Measurements from ENCODE around the gene ETS2. TPM values are rescaled to one million over a fixed set of nuclear protein-coding genes. Genes with fewer than 3 reads are reported as not detected.

ETS2 gene
- total and polyA plus RNA-seq, 2 of the 8 experiments (the other 6 are each of a cell fraction or from before 2014, with no cell fraction given): 11.0 to 45.1 TPM

DNA sequence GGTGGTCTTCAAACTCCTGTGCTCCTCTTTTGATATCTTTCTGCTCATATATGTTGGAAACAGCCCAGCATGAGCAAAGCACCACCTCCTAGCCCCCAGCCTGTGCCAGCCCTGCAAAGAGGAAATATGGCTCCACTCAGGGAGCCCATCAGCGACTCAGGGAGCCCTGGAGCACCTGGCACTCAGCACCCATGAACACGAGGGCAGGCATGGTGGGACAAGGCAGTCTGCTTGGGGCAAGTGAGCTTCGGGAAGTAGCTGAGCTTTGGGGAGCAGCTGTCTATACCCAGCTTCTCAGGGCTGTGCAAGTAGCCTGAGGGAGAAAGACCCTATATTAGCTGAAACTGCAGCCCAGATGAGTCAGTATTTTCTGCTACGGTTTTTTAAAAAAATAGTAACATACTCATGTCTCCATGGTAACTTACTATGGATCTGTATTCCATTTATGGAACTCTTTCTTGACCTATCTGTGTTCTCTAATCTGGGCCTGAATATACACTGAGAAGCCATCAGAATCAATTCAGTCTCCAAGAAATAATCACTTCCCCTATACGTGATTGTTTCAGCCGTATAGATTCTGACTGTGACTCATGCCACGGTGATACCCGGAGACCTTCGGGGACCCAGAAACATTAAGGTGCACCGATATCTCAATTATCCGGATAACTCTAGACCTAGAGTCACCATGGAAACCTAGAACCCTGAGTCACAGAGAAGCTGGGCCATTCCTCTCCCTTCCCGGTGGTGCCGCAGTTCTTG, 1.5 kb upstream of the ETS2 start (continued):
- TF ChIP-seq RAD21 (IDR thresholded peaks at IDR 0.05 in 1 of 2, conservative IDR thresholded peaks at IDR 0.05 in 1 of 2; ENCODE audit: low read depth in 2 of 2, low read length in 2 of 2) (no peak), BCL11A (IDR thresholded peaks at IDR 0.05; ENCODE audit: low read depth in 2 of 2, low read length in 2 of 2) (no peak), SIN3A (conservative IDR thresholded peaks at IDR 0.05 in 1 of 2, IDR thresholded peaks at IDR 0.05 in 1 of 2; ENCODE audit: low read depth in 1 of 2, low read length in 2 of 2) (no peak), JUN (IDR thresholded peaks at IDR 0.05; ENCODE audit: low read depth, low read length) (no peak), KDM4A (IDR thresholded peaks at IDR 0.05; ENCODE audit: low read depth, low read length, severe bottlenecking) (no peak), HDAC2 (IDR thresholded peaks at IDR 0.05; ENCODE audit: borderline replicate concordance in 1 of 2, low read depth in 2 of 2, low read length in 2 of 2) (no peak), EGR1 (IDR thresholded peaks at IDR 0.05; ENCODE audit: borderline replicate concordance, low read depth, low read length) (no peak), RNF2 (IDR thresholded peaks at IDR 0.05; ENCODE audit: borderline replicate concordance, low read depth, low read length, missing control alignments, poor library complexity, severe bottlenecking) (no peak), HDAC6 (IDR thresholded peaks at IDR 0.05; ENCODE audit: low read depth, low read length) (no peak), SIRT6 (IDR thresholded peaks at IDR 0.05; ENCODE audit: low read length) (no peak)
